ENCODE measurements around the gene NCOR1.

DNA sequence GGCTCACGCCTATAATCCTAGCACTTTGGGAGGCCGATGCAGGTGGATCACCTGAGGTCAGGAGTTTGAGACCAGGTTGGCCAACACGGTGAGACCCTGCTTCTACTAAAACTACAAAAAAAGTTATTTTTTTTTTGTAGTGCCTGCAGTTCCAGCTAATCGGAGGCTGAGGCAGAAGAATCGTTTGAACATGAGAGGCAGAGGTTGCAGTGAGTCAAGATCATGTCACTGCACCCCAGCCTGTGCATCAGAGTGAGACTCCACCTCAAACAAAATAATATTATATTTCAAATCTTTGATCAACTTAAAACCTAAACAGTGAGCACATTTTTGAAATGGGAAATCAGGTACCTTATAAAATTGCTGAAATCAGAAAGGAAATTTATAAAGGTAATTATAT is 36.5 kb downstream of the NCOR1 start:
- no peak for TF ChIP-seq EP300 (IDR thresholded peaks at IDR 0.05; ENCODE audit: borderline replicate concordance)
- TF ChIP-seq YY1 (IDR thresholded peaks at IDR 0.05; ENCODE audit: low read depth): no peak
- TF ChIP-seq RAD21 (IDR thresholded peaks at IDR 0.05; ENCODE audit: low read depth): no peak
- TF ChIP-seq REST (IDR thresholded peaks at IDR 0.05; ENCODE audit: low read depth): no peak
- no peak for TF ChIP-seq TAF1 (IDR thresholded peaks at IDR 0.05; ENCODE audit: low read depth)
- no peak for TF ChIP-seq NFIC (IDR thresholded peaks at IDR 0.05)
- no peak for TF ChIP-seq EGR1 (IDR thresholded peaks at IDR 0.05)
- TF ChIP-seq ZBTB7A (IDR thresholded peaks at IDR 0.05; ENCODE audit: low read depth): no peak

Measured in Ishikawa (cell line).